ENCODE measurements around the gene OXCT2.
"Not testable (repeated sequence)": the region's sequence is repeated elsewhere in the genome, so short reads cannot be mapped to it uniquely, and the experiment has no call there.

Gene OXCT2

DNA sequence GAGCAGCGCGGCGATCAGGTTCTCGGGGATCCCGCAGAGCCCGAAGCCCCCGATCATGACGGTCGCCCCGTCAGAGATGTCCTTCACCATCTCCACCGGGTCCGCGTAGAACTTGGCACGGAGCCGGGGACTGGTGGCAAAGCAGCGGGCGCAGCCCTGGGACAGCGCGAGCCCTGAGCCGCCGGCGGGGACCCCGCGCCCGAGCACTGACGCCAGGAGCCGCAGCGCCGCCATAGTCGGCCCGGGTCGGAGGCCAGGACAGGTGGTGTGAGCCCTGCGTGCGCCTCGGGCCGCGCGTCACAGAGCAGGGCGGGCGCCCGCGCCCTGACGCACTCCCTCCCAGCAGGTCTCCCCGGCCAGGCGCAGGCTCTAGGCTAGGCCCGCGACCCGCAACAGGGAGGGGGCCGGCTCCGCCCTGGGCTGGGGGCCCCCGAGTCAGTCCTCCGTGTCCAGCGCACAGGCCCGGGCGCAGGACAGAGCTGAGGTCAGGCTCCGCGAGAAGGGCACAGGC, at the start of gene OXCT2:
Gene OXCT2, minus strand, starts transcription at position 327 of the 511 bp plus-strand sequence. Its CDS starts 93 bp downstream, at position 234.
- FAIRE-seq, result not testable (repeated sequence)

DNA sequence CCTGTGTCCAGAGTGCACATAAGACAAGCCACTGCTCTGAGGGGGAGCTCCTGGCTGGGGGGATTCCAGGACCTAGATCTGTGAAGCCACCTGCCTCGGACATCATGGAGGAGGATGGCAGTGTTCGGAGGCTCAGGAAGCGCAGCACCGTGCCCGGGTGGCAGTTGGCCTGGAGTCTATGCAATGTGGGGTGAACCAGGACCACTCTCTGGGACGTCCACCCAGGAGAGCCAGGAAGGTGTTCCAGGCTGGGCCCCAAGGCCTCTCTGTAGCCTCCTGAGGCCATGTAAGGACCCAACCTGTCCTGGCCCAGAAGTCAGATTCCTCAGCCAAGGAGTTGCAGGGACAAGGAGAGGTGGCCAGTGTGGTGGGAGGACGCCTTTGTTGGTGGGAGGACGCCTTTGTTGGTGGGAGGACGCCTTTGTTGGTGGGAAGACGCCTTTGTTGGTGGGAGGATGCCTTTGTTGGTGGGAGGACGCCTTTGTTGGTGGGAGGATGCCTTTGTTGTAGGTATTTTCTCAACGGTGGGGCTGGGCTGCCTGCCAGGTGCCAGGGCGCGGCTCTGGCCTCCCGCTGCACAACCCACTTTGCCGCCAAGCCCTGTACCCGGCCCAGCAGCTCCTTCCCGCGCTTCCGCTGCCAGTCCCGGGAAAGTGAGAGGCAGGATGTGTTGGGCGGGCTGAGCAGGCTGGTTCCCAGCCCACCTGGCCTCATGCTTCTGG, 48.1 kb upstream of the OXCT2 start:
- FAIRE-seq, result no peak

DNA sequence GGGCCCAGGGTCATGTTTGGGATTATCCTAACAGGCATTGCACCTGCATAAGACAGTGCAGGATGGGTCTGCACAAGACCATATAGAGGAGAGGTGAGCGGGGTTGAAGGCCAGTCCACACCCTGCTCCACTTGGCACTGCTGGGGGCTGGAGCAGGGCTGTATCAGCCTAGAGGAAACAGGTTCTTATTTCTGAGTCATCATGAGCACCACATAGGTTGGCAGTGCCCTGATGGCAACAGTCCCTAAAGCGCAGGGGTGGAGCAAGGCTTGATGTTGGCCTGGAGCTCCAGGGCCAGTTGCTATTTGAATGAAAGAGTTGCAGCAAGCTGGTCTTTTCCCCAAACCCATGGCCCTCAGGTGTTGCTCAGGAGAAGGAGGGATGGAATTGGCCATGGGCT, 47.3 kb upstream of the OXCT2 start:
- no peak for FAIRE-seq

DNA sequence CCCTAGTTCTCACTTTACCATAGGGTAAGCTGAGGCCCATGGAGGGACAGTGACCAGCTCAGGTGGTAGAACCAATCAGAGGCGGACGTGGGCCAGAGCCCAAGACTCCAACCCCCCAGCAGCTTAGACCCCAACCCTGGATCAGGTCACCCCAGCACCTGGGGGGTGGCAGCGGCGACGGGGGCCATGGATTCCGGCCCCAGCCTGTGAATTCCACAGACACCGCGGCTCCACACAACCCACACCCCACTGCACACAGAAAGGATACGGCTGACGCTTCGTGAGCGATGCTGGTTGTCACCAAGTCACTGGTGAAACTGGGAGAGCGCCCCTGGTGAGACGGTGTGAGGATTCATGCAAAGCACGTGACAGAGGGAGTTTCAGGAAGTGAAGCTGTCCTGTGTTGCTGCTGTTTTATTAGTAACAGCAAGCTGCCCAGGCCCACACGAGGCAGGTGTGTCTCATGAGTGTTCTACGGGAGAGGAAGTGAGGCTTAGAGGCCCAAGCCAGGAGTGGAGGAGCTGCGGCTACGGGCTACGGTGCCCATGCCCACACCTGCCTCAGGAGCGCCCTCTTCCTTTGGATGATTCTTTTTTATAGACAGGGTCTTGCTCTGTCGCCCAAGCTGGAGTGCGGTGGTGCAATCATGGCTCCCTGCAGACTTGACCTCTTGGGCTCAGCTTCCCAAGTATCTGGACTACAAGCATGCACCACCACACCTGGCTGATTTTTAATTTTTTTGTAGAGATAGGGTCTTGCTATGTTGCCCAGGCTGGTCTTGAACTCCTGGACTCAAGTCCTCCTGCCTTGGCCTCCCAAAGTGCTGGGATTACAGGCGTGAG, 46.2 kb upstream of the OXCT2 start:
- not testable (repeated sequence) for FAIRE-seq

DNA sequence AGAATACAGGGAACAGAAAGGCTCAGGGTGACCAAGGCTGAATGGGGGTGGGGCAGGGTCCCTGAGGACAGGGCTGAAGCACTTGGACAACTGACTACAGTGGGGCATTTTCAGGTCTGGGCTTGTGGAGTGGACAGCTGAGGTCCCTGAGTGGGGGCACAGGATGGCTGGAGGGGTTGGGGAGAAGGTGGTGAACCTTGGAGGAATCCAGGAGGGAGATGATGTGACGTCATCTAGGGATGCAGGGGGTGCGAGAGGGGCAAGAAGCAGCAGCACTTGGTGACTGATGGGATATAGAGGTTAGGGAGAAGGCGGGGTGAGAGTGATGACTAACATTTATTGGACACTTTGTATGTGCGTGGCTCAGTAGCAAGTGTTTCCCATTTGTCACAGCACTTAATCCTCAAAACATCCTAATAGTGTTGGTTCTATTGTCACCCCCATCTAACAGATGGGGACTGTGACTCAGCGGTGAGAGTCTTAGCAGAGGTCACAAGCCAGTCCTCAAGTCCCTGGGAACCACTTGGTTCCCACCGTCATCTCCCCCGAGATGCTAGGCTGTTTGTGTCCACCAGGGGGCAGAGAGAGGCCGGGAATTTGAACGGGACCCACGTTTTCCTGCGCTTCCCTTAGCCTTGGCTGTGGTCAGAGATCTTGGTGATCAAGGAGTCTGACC, 45.4 kb upstream of the OXCT2 start:
- FAIRE-seq, result peak; percentile 93

DNA sequence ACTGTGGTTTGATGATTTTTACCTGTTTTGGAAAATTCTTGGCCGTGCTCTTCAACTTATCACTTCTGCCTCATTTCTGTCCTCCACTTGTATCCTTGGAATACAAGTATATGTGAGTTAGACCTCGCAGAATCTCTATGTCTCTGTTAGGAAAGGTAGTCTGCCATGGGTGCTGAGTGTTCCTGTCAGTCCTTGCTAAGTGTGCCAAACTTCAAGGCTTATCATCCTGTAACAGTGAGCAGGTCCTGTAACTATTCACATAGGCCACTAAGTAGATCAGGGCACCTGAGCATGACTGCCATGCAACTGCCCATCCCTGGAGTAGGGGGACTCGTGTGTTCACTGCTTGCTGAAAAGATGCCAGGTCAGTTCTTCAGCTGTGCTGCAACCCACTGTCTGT, 41.8 kb upstream of the OXCT2 start:
- FAIRE-seq, result no peak

DNA sequence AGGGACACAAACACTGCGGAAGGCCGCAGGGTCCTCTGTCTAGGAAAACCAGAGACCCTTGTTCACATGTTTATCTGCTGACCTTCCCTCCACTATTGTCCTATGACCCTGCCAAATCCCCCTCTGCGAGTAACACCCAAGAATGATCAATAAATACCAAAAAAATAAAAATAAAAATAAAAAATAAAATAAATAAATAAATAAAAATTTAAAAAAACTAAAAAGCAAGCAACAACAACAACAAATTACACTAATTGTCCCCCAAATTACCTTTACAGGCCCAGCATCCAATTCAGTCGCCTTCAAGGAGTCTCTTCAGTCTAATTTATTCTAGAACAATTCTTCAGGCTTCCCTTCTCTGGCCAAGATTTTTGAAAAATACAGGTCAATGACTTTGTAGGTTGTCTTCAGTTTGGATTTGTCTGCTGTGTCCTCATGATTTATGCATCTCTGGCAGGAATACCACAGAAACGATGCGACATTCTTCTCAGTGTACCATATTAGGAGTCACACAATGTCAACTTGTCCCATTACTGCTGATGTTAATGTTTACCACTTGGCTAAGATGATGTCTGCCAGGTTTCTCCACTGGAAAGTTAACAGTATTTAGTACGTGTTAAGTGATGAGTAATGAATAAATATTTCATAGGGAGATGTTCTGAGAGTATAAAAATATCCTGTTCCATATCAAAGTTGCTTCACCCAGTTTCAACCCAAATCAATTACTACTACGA, 37.8 kb upstream of the OXCT2 start:
- FAIRE-seq, result no peak

DNA sequence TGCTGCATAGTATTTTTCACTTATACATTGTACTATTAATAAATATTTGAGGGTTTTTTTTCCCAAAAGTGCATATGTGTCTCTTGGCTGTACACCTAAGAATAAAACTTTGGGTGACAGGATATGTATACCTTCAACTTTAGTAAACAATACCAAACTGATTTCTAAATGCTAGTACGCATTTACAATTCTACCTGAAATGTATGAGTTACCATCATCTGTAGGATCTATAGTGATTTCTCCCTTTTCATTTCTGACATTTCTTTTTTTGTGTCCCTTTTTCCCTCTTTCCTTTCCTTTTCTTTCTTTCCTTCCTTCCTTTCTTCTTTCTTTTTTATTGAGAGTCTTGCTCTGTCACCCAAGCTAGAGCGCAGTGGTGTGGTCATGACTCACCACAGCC, 34.2 kb upstream of the OXCT2 start:
- no peak for FAIRE-seq

DNA sequence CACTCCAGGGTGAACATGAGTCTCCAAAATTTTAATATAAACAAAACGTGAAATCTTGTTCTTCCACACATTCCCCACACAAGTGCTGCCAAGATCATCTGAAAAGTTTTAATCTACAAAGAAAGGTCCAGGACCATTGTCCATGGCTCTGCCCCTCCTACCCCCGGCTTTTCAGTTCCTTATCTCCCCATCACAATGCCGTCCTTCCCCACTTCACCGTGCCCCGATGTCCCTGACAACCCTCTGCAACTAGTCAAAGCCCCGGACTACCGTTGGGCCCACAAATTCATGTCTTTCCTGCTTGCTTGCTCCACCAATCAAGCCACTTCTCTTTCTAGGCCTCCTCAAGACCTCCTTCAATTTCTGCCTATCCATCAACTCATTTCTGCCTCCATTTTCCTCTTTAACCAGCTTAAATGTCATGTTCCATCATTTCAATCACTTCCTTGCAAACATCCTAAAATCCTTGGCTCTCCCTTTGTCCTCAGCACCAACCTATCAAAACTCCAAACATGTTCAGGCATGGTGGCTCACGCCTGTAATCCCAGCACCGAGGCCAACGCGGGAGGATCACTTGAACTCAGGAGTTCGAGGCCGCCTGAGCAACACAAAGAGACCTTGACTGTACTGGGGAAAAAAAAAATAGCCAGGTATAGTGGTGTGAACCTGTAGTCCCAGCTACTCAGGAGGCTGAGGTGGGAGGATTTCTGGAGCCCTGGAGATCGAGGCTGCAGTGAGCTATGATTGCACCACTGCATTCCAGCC, 31.5 kb upstream of the OXCT2 start:
- no peak for FAIRE-seq

DNA sequence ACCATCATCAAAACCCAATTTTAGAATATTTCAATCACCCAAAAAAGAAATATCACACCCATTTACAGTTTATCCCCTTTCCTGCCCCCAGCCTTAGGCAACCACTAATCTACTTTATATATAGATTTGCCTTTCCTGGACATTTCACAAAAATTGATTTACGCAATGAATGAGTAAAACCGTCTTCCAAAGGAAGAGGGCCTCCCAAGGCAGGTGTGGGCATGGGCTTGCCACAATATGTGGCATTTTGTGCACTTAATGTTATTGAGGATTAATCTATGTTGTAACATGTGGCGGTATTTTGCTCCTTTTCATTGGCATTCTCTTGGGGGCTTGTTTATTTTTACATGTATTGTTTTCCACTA, 29.3 kb upstream of the OXCT2 start:
- no peak for FAIRE-seq

DNA sequence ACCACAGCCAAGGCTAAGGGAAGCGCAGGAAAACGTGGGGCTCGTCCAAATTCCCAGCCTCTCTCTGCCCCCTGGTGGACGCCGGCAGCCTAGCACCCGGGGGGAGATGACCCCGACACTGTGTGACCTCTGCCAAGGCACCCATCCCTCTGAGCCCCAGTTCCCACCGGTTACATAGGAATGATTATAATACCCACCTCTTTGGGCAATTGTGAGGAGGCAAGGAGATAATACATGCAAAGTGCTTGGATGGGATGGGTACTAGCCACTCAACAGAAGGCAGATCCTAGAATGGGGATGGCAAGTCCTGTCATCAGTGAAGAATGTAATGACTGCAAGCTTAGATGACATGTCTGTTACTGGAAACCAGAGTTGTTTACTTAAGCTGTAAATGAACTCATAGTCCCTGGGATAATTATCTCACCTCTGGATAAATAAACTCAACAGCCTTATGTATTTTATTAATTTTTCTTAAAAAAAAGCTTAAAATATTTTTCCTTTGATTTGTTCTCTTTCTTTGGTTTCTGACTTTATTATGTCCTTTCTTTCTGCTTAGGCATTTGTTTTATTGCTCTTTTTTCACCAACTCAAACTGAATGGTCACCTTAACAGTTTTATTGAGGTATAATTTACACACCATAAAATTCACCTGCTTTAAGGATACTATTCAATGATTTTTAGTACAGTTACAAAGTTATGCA, 28.8 kb upstream of the OXCT2 start:
- no peak for FAIRE-seq

DNA sequence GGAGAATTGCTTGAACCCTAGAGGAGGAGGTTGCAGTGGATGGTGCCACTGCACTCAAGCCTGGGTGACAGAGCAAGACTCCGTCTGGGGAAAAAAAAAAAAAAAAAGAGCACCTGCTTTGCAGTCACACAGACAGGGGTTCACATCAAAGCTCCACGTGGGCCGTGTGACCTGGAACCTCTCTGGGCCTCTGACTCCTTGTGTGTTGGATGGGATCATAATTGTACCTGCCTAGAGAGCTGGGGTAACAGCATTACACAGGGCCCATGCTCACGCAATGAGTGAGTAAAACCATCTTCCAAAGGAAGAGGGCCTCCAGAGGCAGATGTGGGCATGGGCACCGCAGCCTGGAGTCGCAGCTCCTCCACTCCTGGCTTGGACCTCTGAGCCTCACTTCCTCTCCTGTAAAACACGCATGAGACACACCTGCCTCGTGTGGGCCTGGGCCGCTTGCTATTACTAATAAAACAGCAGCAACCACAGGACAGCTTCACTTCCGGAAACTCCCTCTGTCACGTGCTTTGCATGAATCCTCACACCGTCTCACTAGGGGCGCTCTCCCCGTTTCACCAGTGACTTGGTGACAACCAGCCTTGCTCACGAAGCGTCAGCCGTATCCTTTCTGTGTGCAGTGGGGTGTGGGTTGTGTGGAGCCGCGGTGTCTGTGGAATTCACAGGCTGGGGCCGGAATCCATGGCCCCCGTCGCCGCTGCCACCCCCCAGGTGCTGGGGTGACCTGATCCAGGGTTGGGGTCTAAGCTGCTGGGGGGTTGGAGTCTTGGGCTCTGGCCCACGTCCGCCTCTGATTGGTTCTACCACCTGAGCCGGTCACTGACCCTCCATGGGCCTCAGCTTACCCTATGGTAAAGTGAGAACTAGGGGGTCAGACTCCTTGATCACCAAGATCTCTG, 28.0 kb upstream of the OXCT2 start:
- FAIRE-seq, result not testable (repeated sequence)

DNA sequence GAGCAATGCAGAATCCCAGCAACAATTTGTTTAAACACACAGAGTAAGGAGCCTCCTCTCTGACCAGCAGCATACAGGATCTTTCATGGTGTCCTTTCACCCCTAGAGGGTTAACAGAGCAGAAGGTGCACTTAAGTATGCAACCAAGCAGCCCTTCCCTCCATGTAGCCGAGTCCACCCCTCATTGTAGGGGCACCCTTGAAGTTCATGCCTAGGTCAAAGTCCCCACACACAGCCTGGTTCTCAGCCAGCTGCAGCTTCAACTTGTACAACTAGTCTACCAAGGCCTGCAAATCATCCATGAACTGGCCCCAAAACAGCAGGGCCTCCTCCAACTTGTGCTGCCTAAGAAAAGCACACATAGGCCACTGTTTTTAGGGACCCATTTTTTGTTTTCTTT, 24.5 kb upstream of the OXCT2 start:
- no peak for FAIRE-seq

DNA sequence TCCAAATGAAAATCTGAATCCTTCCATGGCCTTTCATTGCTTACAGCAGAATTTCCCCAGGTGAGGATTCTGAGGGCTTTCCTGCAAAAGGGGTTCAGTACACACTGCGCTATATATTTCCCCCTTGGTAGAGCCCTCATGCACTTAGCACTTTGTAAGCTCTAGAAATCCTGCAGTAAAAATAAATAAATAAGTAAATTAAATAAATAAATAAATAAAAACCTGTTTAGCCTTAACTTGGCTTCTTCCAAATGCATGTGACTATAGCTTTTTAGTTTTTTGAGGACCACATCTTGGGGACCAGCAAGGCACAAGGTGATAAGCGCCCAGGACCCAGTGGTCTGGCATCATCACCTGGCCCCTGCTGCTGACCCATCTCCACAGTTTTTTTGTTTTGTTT, 20.7 kb upstream of the OXCT2 start:
- no peak for FAIRE-seq

DNA sequence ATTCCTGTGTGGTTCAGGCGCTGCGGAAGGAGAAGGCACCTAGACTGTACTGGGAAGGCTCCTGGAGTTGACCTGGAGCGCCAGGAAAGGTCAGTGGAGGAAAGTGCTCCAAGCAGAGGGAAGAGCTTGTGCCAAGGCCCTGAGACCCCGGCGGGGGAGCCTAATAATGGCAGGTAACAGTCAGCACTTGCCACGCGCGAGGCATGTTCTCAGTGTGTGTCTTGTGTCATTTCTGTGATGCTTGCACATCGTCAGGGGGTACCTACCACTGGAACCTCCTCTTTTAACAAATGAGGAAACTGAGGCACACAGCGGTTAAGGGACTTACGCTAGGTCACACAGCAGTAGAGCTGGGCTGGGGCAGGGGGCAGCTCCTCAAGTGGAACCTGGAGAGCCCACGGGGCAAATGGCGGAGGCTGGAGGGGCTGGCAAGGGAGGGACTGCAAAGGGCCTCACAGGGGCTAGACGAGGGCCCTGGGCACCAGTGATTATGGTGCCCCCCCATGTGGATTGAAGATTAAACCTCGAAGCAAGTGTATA, 18.5 kb upstream of the OXCT2 start:
- no peak for FAIRE-seq

DNA sequence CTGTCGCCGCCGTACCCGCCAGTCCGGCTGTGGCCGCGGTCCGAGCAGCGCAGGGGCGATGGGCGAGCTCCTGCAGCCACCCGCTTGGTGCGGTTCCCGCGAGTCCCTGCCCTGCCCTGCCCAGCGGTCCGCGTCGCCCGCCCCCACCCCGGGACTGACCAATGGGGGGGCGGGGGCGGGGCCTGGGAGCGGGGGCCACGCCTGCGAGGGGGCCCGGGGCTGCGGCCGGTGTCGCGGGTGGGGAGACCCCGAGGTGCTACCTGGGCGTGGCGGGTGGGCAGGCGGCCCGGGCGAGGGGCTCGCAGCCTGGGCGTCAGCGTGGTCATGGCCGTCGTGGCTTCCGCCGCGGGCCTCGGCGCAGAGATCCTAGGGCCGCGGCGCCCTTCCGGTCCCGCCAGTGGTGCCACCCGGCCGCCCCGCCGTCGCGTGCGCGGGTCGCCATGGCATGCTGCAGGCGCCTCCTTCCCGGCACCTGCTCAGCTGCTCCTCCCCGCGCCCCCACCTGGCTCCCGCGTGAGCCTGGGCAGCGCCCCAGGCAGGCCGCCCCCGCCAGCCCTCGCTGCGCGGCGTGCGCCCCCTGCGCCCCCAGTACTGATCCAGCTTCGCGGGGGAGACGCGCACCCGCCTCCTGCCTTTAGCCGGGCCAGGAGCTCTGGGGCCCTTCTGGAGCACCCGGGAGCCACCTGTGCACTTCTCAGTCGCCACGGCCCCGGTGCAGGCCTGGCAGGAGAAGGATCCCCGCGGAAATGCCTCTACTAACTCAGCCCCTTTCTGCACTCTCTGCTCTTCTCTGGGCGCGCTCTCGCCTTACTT, 17.8 kb upstream of the OXCT2 start, which contains the start of gene BMP8B:
Gene BMP8B, minus strand, starts transcription at position 108 of the 813 bp plus-strand sequence. CDS start 380 bp downstream, outside the sequence.
- FAIRE-seq, result no peak

DNA sequence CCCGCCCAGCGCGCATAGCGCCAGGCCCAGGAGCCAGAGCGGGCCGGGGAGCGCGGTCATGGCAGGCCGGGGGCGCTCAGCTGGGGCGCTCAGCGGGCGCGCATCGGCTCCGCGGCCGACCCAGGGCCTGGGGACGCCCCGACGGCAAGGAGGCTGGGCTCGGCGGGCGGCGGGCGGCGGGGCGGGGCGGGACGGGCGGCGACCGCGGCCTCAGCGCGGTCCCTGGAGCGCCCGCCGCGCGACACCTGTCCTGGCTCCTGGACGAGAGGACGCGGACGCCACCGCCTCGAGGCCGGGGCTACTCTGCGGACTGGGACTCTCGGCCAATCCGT, 17.2 kb upstream of the OXCT2 start:
- FAIRE-seq, result no peak

DNA sequence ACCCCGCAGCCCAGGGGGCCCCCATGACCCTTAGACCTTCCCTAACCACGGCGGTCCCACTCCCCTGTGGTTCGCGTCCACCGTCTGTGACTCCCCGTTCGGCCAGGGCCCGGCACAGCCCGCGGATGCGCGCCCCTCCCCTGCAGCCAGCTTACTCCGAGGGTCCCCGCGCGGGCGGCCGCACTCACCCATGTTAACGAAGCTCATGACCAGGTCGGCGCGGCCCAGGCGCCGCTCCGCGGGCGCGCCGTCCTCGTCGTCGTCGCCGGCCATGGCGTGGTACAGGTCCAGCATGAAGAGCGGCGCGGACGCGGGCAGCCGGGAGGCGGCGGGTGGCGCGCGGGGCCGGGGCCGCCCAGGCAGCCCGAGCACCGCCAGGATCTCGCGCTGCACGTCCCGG, 16.8 kb upstream of the OXCT2 start:
- FAIRE-seq, result not testable (repeated sequence)

DNA sequence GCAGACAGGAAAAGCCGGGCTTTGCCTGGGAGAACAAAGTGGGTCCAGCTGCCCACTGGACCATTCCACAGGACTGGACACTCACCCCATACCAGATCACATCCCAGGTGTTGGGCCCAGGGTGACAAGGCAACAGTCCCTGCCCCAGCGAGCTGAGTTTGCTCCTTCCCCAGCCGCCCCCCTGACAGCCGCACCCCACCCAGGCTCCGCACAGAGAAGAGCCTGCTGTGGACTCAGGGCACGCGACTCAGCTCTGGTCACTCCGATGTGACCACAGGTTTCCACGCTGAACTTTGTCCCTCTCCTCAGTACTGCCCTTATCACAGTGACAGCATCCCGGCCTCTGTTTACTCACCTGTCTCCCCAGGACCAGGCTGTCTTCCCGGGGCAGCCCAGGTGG, 16.3 kb upstream of the OXCT2 start:
- no peak for FAIRE-seq
